ENCODE data around the gene TADA3. TPM values are rescaled to one million over a fixed set of nuclear protein-coding genes. Genes with fewer than 3 reads are reported as not detected.
A peak's percentile ranks its signal among the peaks of the same experiment; 100 is the strongest.

The TADA3 gene
- total and polyA plus RNA-seq, 9 of the 15 experiments (the other 6 are each of a cell fraction or from before 2014, with no cell fraction given) = 4.1 to 110 (median 74.8) TPM

- TF ChIP-seq CHAMP1 (IDR thresholded peaks at IDR 0.05) = no peak
- TF ChIP-seq ZNF184 (CRISPR knock-in tag; IDR thresholded peaks at IDR 0.05) = no peak
- peak; percentile 88 for TF ChIP-seq CREM (IDR thresholded peaks at IDR 0.05; ENCODE audit: low read depth)
- no peak for TF ChIP-seq ZNF280A (IDR thresholded peaks at IDR 0.05; ENCODE audit: low read depth, partially characterized antibody)
- no peak for TF ChIP-seq GATAD2B (IDR thresholded peaks at IDR 0.05; ENCODE audit: borderline replicate concordance)
- TF ChIP-seq ZFP36 (IDR thresholded peaks at IDR 0.05; ENCODE audit: low read depth, low read length, partially characterized antibody) = no peak
- peak; percentile 53; the same call in 1 of the 2 replicates for TF ChIP-seq HDAC8 (tag; IDR thresholded peaks at IDR 0.05)
- no peak; the same call in 1 of the 2 replicates for TF ChIP-seq TCF7 (IDR thresholded peaks at IDR 0.05; ENCODE audit: borderline replicate concordance)
- TF ChIP-seq SMAD2 (IDR thresholded peaks at IDR 0.05; ENCODE audit: low read depth, low read length) = no peak
- TF ChIP-seq E4F1 (CRISPR knock-in tag; IDR thresholded peaks at IDR 0.05; ENCODE audit: borderline replicate concordance) = no peak
- peak; percentile 80 for TF ChIP-seq POLR2B (IDR thresholded peaks at IDR 0.05; ENCODE audit: low read depth, partially characterized antibody)
- TF ChIP-seq ZBTB34 (CRISPR knock-in tag; IDR thresholded peaks at IDR 0.05) = no peak
- TF ChIP-seq ZNF408 (CRISPR knock-in tag; IDR thresholded peaks at IDR 0.05; ENCODE audit: low read depth) = no peak
- TF ChIP-seq ZNF263 (CRISPR knock-in tag; IDR thresholded peaks at IDR 0.05; ENCODE audit: borderline replicate concordance) = no peak
- TF ChIP-seq ZNF696 (CRISPR knock-in tag; conservative IDR thresholded peaks at IDR 0.05) = no peak
- TF ChIP-seq ZNF354B (CRISPR knock-in tag; IDR thresholded peaks at IDR 0.05) = no peak
- peak; percentile 88 for TF ChIP-seq TAF1 (IDR thresholded peaks at IDR 0.05; ENCODE audit: control insufficient read depth, extremely low read depth, insufficient read depth, low read length, severe bottlenecking)
- TF ChIP-seq ZNF133 (CRISPR knock-in tag; IDR thresholded peaks at IDR 0.05) = no peak
- TF ChIP-seq PHB2 (IDR thresholded peaks at IDR 0.05; ENCODE audit: low read depth) = no peak
Measured at GRCh38 chr3:9731206-9732079, 60.8 kb downstream of the TADA3 start, which contains the start of gene BRPF1 (continued).

Measured in K562 (cell line).